Suprapubic skin (tissue), 4 donors: ENCODE results near the gene TAF3.

ENCODE experiments used
- CTCF ChIP-seq, 2 donors: fragments of 200-600 bp in 1 of 2; fragments of 450-650 bp in 1 of 2; sonication (generic) in 1 of 2; IDR thresholded peaks; one replicate each; pipeline ENCODE4 v1.5.1; 2016 to 2019; ENCODE audit warnings: antibody characterized with exemption in 2 of 2, mild to moderate bottlenecking in 1 of 2, moderate library complexity in 1 of 2
- EP300 ChIP-seq: sonication (generic); formaldehyde crosslinking; IDR thresholded peaks from one replicate; pipeline ENCODE4 v1.6.1; 2017; ENCODE audit warnings: antibody characterized with exemption
- POLR2A ChIP-seq, 2 donors: fragments of 450-650 bp; IDR thresholded peaks; one replicate each; pipeline ENCODE4 v1.6.1; 2017; ENCODE audit warnings: antibody characterized with exemption in 2 of 2, mild to moderate bottlenecking in 2 of 2, moderate library complexity in 2 of 2
- POLR2AphosphoS5 ChIP-seq, 3 donors: sonication (generic); formaldehyde crosslinking; IDR thresholded peaks; one replicate each; pipeline ENCODE4 v1.6.1; 2017; ENCODE audit warnings: antibody characterized with exemption in 3 of 3

GRCh38 chr10:7965457-7965856, 147.2 kb downstream of the TAF3 start:
- no peak for TF ChIP-seq EP300
- no peak for TF ChIP-seq CTCF (IDR thresholded peaks at IDR 0.05)
- no peak for TF ChIP-seq POLR2A (IDR thresholded peaks at IDR 0.05)
- TF ChIP-seq POLR2AphosphoS5 (IDR thresholded peaks at IDR 0.05) = no peak
